PFSK-1 (cell line): ENCODE data around the gene CYP1A1.

ENCODE experiments used
- FOXP2 ChIP-seq: optimal IDR thresholded peaks from 2 replicates; pipeline ENCODE3; 2011; ENCODE audit warnings: borderline replicate concordance, control low read depth, inconsistent platforms; ENCODE audit not compliant: insufficient read depth; ENCODE audit errors: extremely low read length, extremely low read depth
- POLR2AphosphoS5 ChIP-seq: IDR thresholded peaks from 2 replicates; pipeline ENCODE4 v1.6.1; 2012; ENCODE audit warnings: low read depth, mild to moderate bottlenecking, control low read depth, low read length, moderate library complexity
- SIN3A ChIP-seq: IDR thresholded peaks from 2 replicates; pipeline ENCODE4 v1.6.1; 2012; ENCODE audit warnings: mild to moderate bottlenecking, low read length, moderate library complexity, borderline replicate concordance; ENCODE audit not compliant: insufficient read depth
- TAF1 ChIP-seq: IDR thresholded peaks from 2 replicates; pipeline ENCODE4 v1.6.1; 2012; ENCODE audit warnings: low read length, control low read depth, borderline replicate concordance; ENCODE audit not compliant: insufficient read depth
- TF ChIP-seq, protein P1 (sequence below), 2 experiments: IDR thresholded peaks; 2 replicates each; pipeline versions ENCODE4 v1.6.1 to v1.8.0; 2011 to 2012; ENCODE audit warnings: low read depth in 2 of 2, low read length in 2 of 2, control low read depth in 1 of 2, inconsistent platforms in 1 of 2, mild to moderate bottlenecking in 1 of 2, moderate library complexity in 1 of 2; ENCODE audit not compliant: insufficient read depth in 1 of 2

The CYP1A1 gene

DNA sequence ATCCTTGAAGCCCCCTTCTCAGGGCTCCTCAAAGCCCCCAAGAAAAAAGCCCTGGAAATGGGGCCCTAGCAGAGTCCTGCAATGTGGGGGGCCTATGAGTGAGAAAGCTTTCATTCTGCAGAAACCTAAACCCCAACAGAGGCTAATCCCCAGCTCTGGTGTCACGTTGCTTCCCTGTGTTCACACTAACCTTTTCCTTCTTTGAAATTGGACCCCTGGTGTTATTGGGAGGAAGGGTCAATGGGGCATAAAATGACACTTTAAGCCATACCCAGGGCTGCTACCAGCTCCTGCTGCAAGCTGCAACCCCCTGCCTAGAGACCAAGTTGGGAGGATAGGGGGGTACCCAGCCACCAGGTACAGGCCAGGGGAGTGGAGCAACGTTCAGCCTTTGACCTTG is 25.4 kb upstream of the CYP1A1 start:
- TF ChIP-seq TAF1 (no peak), FOXP2 (no peak), SIN3A (no peak), POLR2AphosphoS5 (no peak)
- TF ChIP-seq, protein P1, sequence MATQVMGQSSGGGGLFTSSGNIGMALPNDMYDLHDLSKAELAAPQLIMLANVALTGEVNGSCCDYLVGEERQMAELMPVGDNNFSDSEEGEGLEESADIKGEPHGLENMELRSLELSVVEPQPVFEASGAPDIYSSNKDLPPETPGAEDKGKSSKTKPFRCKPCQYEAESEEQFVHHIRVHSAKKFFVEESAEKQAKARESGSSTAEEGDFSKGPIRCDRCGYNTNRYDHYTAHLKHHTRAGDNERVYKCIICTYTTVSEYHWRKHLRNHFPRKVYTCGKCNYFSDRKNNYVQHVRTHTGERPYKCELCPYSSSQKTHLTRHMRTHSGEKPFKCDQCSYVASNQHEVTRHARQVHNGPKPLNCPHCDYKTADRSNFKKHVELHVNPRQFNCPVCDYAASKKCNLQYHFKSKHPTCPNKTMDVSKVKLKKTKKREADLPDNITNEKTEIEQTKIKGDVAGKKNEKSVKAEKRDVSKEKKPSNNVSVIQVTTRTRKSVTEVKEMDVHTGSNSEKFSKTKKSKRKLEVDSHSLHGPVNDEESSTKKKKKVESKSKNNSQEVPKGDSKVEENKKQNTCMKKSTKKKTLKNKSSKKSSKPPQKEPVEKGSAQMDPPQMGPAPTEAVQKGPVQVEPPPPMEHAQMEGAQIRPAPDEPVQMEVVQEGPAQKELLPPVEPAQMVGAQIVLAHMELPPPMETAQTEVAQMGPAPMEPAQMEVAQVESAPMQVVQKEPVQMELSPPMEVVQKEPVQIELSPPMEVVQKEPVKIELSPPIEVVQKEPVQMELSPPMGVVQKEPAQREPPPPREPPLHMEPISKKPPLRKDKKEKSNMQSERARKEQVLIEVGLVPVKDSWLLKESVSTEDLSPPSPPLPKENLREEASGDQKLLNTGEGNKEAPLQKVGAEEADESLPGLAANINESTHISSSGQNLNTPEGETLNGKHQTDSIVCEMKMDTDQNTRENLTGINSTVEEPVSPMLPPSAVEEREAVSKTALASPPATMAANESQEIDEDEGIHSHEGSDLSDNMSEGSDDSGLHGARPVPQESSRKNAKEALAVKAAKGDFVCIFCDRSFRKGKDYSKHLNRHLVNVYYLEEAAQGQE (IDR thresholded peaks at IDR 0.05; ENCODE audit: insufficient read depth in 1 of 2, low read depth in 2 of 2, low read length in 2 of 2): no peak

DNA sequence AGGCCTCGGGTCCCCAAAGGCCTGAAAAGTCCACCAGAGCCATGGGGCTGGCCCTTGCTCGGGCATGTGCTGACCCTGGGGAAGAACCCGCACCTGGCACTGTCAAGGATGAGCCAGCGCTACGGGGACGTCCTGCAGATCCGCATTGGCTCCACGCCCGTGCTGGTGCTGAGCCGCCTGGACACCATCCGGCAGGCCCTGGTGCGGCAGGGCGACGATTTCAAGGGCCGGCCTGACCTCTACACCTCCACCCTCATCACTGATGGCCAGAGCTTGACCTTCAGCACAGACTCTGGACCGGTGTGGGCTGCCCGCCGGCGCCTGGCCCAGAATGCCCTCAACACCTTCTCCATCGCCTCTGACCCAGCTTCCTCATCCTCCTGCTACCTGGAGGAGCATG is 24.5 kb upstream of the CYP1A1 start:
- TF ChIP-seq SIN3A (no peak), TAF1 (no peak), FOXP2 (no peak), POLR2AphosphoS5 (no peak)
- TF ChIP-seq, protein P1 (IDR thresholded peaks at IDR 0.05; ENCODE audit: insufficient read depth in 1 of 2, low read depth in 2 of 2, low read length in 2 of 2): no peak

DNA sequence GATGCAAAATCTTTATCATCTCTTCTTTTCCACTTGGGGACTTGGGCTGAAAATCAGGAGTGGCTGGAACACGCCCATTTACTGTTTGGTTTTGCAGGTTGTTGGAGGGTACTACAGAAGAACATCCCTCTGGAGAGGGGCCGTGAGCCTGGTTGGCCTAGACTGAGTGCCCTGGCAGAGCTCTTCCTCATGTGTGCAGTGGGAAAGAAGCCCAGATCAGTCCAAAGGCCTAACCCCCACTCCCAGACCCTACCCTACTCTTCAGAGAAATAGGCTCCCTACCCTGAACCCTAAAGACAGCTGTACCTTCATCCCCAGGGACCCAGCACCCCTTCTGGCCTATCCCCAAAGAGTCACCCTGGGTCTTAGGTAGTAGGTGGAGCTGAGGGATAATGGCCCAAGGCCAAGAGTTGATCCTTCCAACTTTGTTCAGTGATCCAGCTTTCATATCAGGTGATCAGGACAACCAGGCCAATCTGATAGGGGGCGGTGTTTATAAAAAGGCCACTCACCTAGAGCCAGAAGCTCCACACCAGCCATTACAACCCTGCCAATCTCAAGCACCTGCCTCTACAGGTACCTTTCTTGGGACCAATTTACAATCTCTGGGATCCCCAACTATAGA is 23.1 kb upstream of the CYP1A1 start, which contains the start of gene CYP1A2:
Gene CYP1A2, plus strand, starts transcription at position 524 of the 625 bp plus-strand sequence. CDS start 894 bp downstream, outside the sequence.
- TF ChIP-seq FOXP2 (no peak), POLR2AphosphoS5 (no peak), SIN3A (no peak), TAF1 (no peak)
- TF ChIP-seq, protein P1 (IDR thresholded peaks at IDR 0.05; ENCODE audit: insufficient read depth in 1 of 2, low read depth in 2 of 2, low read length in 2 of 2): no peak

DNA sequence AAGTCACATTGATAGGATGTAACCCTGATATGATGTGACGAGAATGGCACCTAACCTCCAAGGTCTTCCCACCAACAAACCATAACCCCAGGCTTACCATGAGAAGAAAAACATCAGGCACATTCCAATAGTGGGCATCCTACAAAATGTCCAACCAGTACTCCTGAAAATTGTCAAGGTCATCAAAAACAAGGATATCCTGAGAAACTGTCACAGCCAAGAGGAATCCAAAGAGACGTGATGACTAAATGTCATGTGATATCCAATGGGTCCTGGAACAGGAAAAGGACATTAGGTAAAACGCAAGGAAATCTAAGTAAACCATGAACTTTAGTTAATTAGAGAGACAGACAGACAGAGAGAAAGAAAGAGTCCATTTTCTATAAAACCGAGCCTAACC is 21.1 kb upstream of the CYP1A1 start:
- TF ChIP-seq, protein P1 (IDR thresholded peaks at IDR 0.05; ENCODE audit: insufficient read depth in 1 of 2, low read depth in 2 of 2, low read length in 2 of 2): no peak
- TF ChIP-seq POLR2AphosphoS5 (no peak), TAF1 (no peak), SIN3A (no peak), FOXP2 (no peak)
